Left lung (tissue), 14 donors: Measurements from ENCODE around the gene SMU1. TPM values are rescaled to one million over a fixed set of nuclear protein-coding genes. Genes with fewer than 3 reads are reported as not detected.

Experiments used
- ATAC-seq: fragments of 200-7000 bp; cut with Tn5 transposase; one replicate; pipeline ENCODE4 v1.9.1; 2020; ENCODE audit warnings: moderate library complexity
- DNase-seq, 4 donors: peaks; one replicate each; pipeline ENCODE4 v3.0.0-alpha.2; 2013 to 2020
- H3K27ac ChIP-seq, 2 donors: fragments of 200-600 bp; sonication (generic) in 1 of 2; one replicate each; pipeline versions ENCODE4 v1.5.0 to v1.8.0; 2020 to 2021
- H3K27me3 ChIP-seq, 2 donors: fragments of 200-600 bp; sonication (generic) in 1 of 2; one replicate each; pipeline versions ENCODE4 v1.5.0 to v1.8.0; 2020 to 2021
- H3K36me3 ChIP-seq, 2 donors: fragments of 200-600 bp; sonication (generic) in 1 of 2; one replicate each; pipeline versions ENCODE4 v1.5.0 to v1.8.0; 2020 to 2021
- H3K4me1 ChIP-seq, 2 donors: fragments of 200-600 bp; one replicate each; pipeline ENCODE4 v1.8.0; 2021
- H3K4me3 ChIP-seq, 2 donors: fragments of 200-600 bp; sonication (generic) in 1 of 2; one replicate each; pipeline versions ENCODE4 v1.5.0 to v1.8.0; 2020 to 2021; ENCODE audit warnings: mild to moderate bottlenecking in 1 of 2
- H3K9me3 ChIP-seq, 2 donors: fragments of 200-600 bp; sonication (generic) in 1 of 2; one replicate each; pipeline versions ENCODE4 v1.5.0 to v1.8.0; 2020 to 2021
- CTCF ChIP-seq, 2 donors: fragments of 200-600 bp; sonication (generic) in 1 of 2; IDR thresholded peaks; one replicate each; pipeline versions ENCODE4 v1.5.0 to v1.8.0; 2021; ENCODE audit warnings: antibody characterized with exemption in 2 of 2
- intact Hi-C, 2 donors: fragments of 100-400 bp; cut with DNase I; formaldehyde crosslinking; loops; one replicate each; pipeline versions ENCODE4 v1.11.2 to v1.14.2; 2022
- long read RNA-seq, 12 donors: library from polyadenylated mRNA in 2 of 12; unstranded in 2 of 12; transcript quantifications; one replicate each; pipeline ENCODE4 v2.0.0 and lab custom pipeline, GENCODE V29; 2019 to 2026
- polyA plus RNA-seq, 6 donors: library from polyadenylated mRNA; unstranded; fragments of 120-200 nt; gene quantifications; one replicate each; pipeline ENCODE4 v1.2.1, GENCODE V29; 2013; ENCODE audit not compliant: insufficient read length in 6 of 6
- total RNA-seq, 2 donors: library from RNA; stranded (reverse); fragmentation: NEBNext Ultra II Directional; extraction: Animal tissue kit (Norgen Biotek cat#: 25700); gene quantifications; one replicate each; pipeline ENCODE4 v1.2.1, GENCODE V29; 2021
- donor health status: DM: no; HTN: yes; CAD: no.
- donor health status: DM: no; HTN: no; CAD: no.

Gene SMU1
- 10 to 100 TPM; 17.3 to 19.0 TPM for total RNA-seq
- polyA plus RNA-seq, result 10 to 100 TPM; 24.6 to 30.1 (median 28.3) TPM
- long read RNA-seq, donor 1, full-length matches to known transcripts, result 13 of 33 reads
- long read RNA-seq, donor 1, partial matches to known transcripts, result 20 of 33 reads
- long read RNA-seq, donor 1, other reads (novel, unspliced or antisense), result 0 of 33 reads
- long read RNA-seq, donor 2, full-length matches to known transcripts, result 13 of 41 reads
- long read RNA-seq, donor 2, partial matches to known transcripts, result 28 of 41 reads
- long read RNA-seq, donor 2, other reads (novel, unspliced or antisense), result 0 of 41 reads
- long read RNA-seq, donor 3, full-length matches to known transcripts, result 9 of 9 reads
- long read RNA-seq, donor 3, partial matches to known transcripts, result 0 of 9 reads
- long read RNA-seq, donor 3, other reads (novel, unspliced or antisense), result 0 of 9 reads
- long read RNA-seq, donor 4, full-length matches to known transcripts, result 14 of 23 reads
- long read RNA-seq, donor 4, partial matches to known transcripts, result 7 of 23 reads
- long read RNA-seq, donor 4, other reads (novel, unspliced or antisense), result 2 of 23 reads
- long read RNA-seq, donor 5, full-length matches to known transcripts, result 13 of 25 reads
- long read RNA-seq, donor 5, partial matches to known transcripts, result 12 of 25 reads
- long read RNA-seq, donor 5, other reads (novel, unspliced or antisense), result 0 of 25 reads
- long read RNA-seq, donor 6, full-length matches to known transcripts, result 8 of 8 reads
- long read RNA-seq, donor 6, partial matches to known transcripts, result 0 of 8 reads
- long read RNA-seq, donor 6, other reads (novel, unspliced or antisense), result 0 of 8 reads
- long read RNA-seq, donor 7, full-length matches to known transcripts, result 11 of 11 reads
- long read RNA-seq, donor 7, partial matches to known transcripts, result 0 of 11 reads
- long read RNA-seq, donor 7, other reads (novel, unspliced or antisense), result 0 of 11 reads
- long read RNA-seq, donor 8, full-length matches to known transcripts, result 19 of 24 reads
- long read RNA-seq, donor 8, partial matches to known transcripts, result 5 of 24 reads
- long read RNA-seq, donor 8, other reads (novel, unspliced or antisense), result 0 of 24 reads
- long read RNA-seq, donor 9, result 0 reads
- long read RNA-seq, donor 10, full-length matches to known transcripts, result 10 of 18 reads
- long read RNA-seq, donor 10, partial matches to known transcripts, result 5 of 18 reads
- long read RNA-seq, donor 10, other reads (novel, unspliced or antisense), result 3 of 18 reads
- long read RNA-seq, donor 11, full-length matches to known transcripts, result 4 of 15 reads
- long read RNA-seq, donor 11, partial matches to known transcripts, result 11 of 15 reads
- long read RNA-seq, donor 11, other reads (novel, unspliced or antisense), result 0 of 15 reads
- long read RNA-seq, donor 12, full-length matches to known transcripts, result 8 of 69 reads
- long read RNA-seq, donor 12, partial matches to known transcripts, result 61 of 69 reads
- long read RNA-seq, donor 12, other reads (novel, unspliced or antisense), result 0 of 69 reads

GRCh38 chr9:33076046-33077004 lies at the start of gene SMU1:
TSS of gene SMU1 (minus strand) at chr9:33076674. CDS start at chr9:33076608, 66 bp downstream.
- H3K9me3 ChIP-seq, result no peaks in the 10 kb centered on the region
- DNase-seq, result peak; percentile 96 to 99 (median 98)
- H3K36me3 ChIP-seq, result peaks cover 0 to 27% of the 10 kb centered on the region in 2 donors
- H3K4me1 ChIP-seq, result peaks cover 5 to 41% of the 10 kb centered on the region in 2 donors
- peak within 1 kb of the TSS; percentile 65 to 74 for H3K4me3 ChIP-seq
- H3K27me3 ChIP-seq, result no peaks in the 10 kb centered on the region
- peak within 1 kb of the TSS; percentile 88 to 93 for H3K27ac ChIP-seq
- intact Hi-C loops, result no loop called here
- no peak for TF ChIP-seq CTCF (IDR thresholded peaks at IDR 0.05)
- peak; percentile 98 for ATAC-seq

- H3K9me3 ChIP-seq, result no peaks in the 10 kb centered on the region
- intact Hi-C loops, result no loop called here
- no peak for DNase-seq
- ATAC-seq, result no peak
- H3K27me3 ChIP-seq, result no peaks in the 10 kb centered on the region
- H3K36me3 ChIP-seq, result peaks cover 0 to 85% of the 10 kb centered on the region in 2 donors
- H3K27ac ChIP-seq, result peak overlapping the region in 1 of 2 donors; percentile 31
- no peak overlapping the region for H3K4me3 ChIP-seq
- H3K4me1 ChIP-seq, result peaks cover 7 to 43% of the 10 kb centered on the region in 2 donors
- no peak for TF ChIP-seq CTCF (IDR thresholded peaks at IDR 0.05)
These were observed 49.0 kb upstream of the SMU1 start for GRCh38 chr9:33125461-33125860.

- no peak for TF ChIP-seq CTCF (IDR thresholded peaks at IDR 0.05)
- ATAC-seq (no peak), DNase-seq (no peak)
- H3K27me3 ChIP-seq, result no peaks in the 10 kb centered on the region
- no peak overlapping the region for H3K4me3 ChIP-seq
- peak overlapping the region in 1 of 2 donors; percentile 31 for H3K27ac ChIP-seq
- intact Hi-C loops, result no loop called here
- H3K9me3 ChIP-seq, result no peaks in the 10 kb centered on the region
- peaks cover 2 to 37% of the 10 kb centered on the region in 2 donors for H3K4me1 ChIP-seq
- peaks cover 0 to 87% of the 10 kb centered on the region in 2 donors for H3K36me3 ChIP-seq
These were observed 48.4 kb upstream of the SMU1 start for GRCh38 chr9:33124751-33125381.

- no peaks in the 10 kb centered on the region for H3K9me3 ChIP-seq
- no peak overlapping the region for H3K27ac ChIP-seq
- peaks cover 0 to 28% of the 10 kb centered on the region in 2 donors for H3K4me1 ChIP-seq
- DNase-seq (no peak), ATAC-seq (no peak)
- intact Hi-C loops, result no loop called here
- no peak for TF ChIP-seq CTCF (IDR thresholded peaks at IDR 0.05)
- H3K4me3 ChIP-seq, result no peak overlapping the region
- peaks cover 0 to 88% of the 10 kb centered on the region in 2 donors for H3K36me3 ChIP-seq
- H3K27me3 ChIP-seq, result no peaks in the 10 kb centered on the region
These were observed 47.6 kb upstream of the SMU1 start for GRCh38 chr9:33124046-33124445.
